ENCODE results near the gene PFN4.
"Not testable (repeated sequence)": the region's sequence is repeated elsewhere in the genome, so short reads cannot be mapped to it uniquely, and the experiment has no call there.

Gene PFN4

DNA sequence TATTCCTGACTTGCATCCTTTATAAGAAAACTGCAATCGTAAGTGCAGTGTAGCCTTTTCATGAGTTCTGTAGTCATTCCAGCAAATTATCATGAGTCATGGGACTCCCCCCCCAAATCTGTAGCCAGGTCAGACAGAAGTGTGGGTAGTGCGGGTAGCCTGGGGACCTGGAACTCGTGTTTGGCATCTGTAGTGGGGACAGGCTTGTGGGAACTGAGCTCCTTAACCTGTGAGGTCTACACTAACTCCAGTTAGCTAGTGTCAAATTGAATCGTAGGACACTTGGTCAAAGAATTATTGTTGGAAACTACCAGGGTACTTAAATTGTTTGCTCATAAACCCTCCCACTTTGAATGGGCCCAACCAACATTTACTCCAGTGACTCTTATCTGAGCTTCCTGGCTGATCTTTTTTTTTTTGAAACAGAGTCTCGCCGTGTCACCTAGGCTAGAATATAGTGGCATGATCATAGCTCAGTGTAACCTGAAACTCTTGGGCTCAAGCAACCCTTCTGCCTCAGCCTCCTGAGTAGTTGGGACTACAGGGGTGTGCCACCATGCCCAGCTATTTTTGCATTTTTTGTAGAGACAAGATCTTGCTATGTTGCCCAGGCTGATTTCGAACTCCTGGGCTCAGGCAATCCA lies 12.4 kb downstream of the PFN4 start:
- no peak for DNase-seq

DNA sequence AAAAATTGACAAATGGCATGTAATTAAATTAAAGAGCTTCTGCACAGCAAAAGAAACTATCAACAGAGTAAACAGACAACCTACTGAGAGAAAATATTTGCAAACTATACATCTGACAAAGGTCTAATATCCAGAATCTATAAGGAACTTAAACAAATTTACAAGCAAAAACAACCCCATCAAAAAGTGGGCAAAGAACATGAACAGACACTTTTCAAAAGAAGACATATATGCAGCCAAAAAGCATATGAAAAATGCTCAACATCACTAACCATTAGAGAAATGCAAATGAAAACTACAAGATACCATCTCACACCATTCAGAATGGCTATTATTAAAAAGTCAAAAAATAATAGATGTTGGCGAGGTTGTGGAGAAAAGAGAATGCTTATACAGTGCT lies 13.7 kb downstream of the PFN4 start:
- not testable (repeated sequence) for DNase-seq

DNA sequence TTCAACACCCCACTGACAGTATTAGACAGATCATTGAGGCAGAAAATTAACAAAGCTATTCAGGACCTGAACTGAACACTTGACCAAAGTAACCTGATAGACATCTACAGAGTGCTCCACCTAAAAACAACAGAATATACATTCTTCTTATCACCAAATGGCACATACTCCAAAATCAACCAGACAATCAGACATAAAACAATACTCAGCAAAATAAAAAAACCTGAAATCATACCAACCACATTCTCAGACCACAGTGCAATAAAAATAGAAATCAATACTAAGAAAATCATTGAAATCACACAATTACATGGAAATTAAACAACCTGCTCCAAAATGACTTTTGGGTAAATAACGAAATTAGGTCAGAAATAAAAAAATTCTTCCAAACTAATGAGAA lies 15.8 kb downstream of the PFN4 start:
- no peak for DNase-seq

DNA sequence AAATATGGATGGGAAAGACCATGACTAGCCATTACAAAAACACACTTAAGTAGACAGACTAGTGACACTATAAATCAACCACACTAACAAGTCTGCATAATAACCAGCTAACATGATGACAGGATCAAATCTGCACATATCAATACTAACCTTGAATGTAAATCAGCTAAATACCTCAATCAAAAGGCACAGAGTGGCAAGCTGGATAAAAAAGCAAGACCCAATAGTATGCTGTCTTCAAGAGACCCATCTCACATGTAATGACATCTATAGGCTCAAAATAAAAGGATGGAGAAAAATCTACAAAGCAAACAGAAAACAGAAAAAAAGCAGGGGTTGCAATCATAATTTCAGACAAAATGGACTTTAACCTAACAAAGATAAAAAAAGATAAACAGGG lies 16.3 kb downstream of the PFN4 start:
- no peak for DNase-seq

DNA sequence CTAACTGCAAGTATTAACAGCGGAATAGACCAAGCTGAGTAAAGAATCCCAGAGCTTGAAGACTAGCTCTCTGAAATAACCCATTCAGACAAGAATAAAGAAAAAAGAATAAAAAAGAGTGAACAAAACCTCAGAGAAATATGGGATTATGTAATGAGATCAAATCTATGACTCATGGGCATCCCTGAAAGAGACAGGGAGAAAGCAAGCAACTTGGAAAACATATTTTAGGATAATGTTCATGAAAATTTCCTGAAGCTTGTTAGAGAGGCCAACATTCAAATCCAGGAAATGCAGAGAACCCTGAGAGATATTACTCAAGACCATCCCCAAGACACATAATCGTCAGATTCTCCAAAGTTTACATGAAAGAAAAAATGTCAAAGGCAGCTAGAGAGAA lies 17.3 kb downstream of the PFN4 start:
- no peak for DNase-seq

DNA sequence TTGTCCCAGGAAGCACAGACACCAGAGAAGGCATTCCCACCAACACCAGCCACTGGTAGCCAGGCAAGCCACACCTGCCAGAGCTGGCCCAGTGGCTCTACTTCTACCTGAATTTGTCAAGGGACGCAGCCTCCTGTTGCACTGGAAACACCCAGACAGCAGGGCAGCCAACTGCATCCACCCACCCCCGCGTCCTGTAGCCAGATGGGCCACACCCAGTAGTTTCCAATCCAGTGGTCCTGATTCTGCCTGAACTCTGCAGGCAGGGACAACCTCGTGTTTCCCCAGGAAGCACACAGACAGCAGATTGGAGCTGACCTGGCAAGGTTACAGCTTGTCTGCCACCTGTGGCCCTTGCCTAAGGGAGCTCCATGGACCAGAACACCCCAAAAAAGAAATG lies 18.2 kb downstream of the PFN4 start:
- no peak for DNase-seq

GRCh38 chr2:24104110-24104650 lies 19.0 kb downstream of the PFN4 start:
- no peak for DNase-seq

DNA sequence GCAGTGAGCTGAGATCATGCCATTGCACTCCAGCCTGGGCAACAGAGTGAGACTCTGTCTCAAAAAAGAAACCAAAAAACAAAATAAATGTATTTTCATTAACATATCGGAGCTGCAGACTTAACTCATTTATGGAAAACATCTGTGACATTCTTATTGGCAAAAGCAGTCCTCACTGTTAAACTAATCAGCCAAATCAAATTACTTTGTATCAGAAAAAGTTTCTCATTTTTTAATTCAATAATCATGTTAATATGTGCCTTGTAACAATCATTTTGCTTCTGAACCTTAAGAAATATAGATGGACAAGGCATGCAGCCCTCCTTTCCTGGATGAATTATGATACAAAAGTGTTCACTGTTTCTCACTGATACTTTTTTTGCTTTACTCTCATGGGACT lies 20.5 kb downstream of the PFN4 start:
- no peak for DNase-seq

- no peak for DNase-seq
Observed at GRCh38 chr2:24101992-24102391, 21.1 kb downstream of the PFN4 start.

DNA sequence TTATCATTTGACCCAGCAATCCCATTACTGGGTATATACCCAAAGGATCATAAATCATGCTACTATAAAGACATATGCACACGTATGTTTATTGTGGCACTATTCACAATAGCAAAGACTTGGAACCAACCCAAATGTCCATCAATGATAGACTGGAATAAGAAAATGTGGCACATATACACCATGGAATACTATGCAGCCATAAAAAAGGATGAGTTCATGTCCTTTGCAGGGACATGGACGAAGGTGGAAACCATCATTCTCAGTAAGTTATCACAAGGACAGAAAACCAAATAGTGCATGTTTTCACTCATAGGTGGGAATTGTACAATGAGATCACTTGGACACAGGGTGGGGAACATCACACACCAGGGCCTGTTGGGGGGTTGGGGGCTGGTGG lies 22.4 kb downstream of the PFN4 start:
- not testable (repeated sequence) for DNase-seq

DNA sequence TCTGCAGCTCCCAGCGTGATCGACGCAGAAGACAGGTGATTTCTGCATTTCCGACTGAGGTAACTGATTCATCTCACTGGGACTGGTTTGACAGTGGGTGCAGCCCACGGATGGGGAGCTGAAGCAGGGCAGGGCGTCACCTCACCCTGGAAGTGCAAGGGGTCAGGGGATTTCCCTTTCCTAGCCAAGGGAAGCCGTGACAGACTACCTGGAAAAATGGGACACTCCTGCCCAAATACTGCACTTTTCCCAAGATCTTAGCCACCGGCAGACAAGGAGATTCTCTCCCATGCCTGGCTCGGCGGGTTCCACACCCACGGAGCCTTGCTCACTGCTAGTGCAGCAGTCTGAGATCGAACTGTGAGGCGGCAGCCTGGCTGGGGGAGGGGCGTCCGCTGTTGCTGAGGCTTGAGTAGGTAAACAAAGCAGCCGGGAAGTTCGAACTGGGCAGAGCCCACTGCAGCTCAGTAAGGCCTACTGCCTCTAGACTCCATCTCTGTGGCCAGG lies 27.9 kb downstream of the PFN4 start:
- DNase-seq: not testable (repeated sequence)

- DNase-seq: not testable (repeated sequence)
Observed at GRCh38 chr2:24093270-24093669, 29.9 kb downstream of the PFN4 start.

DNA sequence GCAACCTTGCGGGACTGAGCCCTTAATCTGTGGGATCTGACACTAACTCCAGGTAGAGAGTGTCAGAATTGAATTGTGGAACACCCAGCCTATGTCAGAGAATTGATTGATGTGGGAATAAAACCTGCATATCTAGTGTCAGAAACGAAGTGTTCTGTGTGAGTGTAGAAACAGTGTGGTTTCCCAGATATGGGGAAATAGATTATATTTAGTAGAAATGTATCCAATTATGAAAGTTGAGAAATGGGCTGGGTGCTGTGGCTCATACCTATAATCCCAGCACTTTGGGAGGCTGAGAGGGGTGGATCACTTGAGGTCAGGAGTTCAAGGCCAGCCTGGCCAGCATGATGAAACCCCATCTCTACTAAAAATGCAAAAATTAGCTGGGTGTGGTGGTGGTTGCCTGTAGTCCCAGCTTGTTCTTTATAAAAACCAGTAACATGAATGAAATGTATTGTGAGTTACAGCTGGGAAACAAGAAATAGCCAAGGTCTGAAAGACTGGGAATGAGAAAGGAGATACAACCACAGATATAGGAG lies 34.2 kb downstream of the PFN4 start:
- no peak for DNase-seq

DNA sequence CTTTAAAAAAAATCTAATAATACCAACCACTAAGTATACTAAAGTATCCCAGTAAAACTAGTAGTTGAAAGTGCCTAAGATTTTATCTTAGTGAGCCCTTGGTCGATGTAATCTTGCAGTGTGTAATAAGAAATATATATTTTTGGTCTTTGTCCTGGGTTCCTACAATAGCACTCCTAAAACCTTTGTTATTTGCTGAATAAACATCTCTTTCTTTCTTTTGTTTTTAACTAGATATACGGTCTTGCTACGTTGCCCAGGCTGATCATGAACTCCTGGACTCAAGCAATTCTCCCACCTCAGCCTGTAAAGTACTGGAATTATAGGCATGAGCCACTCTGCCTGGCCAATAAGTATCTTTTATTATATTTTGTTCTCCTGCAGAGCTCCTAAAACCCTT lies 36.1 kb downstream of the PFN4 start:
- DNase-seq: no peak

DNA sequence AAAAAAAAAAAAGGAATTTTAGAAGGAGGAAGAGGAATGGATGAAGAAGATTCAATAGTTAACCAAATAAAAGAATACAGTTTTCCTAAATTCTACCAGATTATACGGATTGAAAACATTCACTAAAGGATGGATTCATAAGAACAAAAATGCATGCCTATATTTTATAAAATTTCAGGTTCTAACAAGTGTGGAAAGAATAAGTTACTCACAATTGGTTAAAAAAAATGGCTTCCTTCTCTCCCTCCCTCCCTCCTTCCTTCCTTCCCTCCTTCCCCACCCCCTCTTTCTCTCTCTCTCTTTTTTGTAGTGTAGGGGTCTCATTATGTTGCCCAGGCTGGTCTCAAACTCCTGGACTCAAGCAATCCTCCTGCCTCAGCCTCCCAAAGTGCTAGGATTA lies 36.9 kb downstream of the PFN4 start:
- no peak for DNase-seq

DNA sequence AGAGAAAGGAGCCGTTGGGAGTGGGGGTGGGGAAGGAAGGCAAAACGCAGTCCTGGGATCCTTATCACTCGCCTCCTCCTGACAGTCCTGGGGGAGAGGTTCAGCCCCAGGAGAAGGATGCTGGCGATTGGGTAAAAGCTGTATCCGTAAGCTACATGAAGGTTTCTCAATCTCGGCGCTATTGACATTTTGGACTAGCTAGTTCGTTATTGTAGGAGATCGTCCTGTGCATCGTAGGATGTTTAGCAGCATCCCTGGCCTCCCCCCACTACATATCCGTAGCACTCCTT lies 38.0 kb downstream of the PFN4 start:
- no peak for DNase-seq

DNA sequence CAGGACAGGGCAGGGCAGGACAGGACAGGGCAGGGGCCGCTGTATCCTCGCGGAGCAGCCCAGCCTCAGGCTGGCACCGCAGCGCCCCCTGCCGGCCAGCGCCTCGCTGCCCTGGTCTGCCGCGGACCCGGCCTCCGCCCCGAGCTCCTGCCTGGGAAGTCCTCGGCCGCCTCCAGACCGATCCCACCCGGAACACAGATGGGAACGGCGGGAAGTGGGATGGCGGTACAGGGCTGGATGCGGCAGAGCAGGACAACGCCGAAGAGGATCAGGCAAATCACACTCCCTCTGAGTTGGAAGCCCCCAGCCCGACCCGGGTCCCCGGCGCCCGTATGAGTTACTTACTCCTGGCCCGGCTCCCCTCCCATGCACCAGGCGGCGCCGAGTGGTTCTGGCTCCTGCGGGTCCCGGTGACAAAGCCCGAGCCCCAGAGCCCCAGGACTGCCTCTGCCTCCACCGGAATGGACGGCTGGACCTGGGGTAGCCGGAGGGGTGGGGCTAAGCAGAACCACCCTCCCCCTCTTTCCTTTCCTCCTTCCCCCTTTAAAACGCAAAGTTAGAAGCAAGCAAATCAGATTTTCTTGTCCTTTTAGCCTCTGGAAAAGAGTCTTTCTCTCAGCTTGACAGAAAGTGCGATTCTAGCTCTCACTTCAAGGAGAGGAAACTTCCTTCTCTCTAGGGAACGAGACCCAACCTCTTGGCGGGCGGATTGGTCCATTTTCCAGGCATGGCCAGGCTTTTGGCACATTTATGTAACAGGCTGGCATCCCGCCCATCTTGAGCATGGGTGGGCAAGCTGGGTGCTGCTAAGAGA lies 38.5 kb downstream of the PFN4 start, which contains the start of gene TP53I3:
TSS of gene TP53I3 (minus strand) at position 449 of the 814 bp plus-strand sequence. CDS start 508 bp downstream, outside the sequence.
- peak; percentile 83 for DNase-seq

- peak; percentile 76 for DNase-seq
Observed at GRCh38 chr2:24083567-24084385, 39.4 kb downstream of the PFN4 start.

DNA sequence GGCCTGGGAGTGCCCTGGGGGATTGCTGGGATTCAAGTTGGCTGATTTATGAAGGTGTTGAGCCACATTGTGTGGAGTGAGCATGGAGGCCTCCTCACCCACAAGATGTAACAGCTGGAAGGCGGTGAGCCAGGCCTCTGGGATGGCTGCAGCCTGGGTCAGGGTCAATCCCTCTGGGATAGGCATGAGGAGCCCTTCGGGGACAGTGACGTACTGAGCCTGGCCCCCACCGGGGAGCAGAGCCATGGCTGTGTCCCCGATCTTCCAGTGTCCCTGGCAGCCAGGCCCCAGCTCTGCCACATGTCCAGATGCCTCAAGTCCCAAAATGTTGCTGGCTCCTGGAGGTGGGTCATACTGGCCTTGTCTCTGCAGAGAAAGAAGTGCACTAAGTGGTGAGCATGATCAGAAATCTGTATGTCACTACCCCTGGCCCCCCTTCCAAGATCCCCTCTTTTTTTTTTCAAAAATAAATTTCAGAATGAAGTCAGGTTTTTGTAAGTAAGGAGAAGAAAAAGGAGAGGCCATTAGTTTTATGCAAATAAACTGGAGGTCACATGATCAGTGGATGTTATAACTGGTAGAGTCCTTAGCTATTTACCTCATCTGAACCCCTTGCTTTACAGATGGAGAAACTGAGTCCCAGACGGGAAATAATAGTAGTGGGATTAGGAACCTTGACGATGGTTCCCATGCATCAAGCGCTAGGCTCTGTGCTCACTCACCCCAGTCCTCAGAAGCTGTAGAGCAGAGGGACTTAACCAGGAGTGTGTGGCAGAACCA lies 40.2 kb downstream of the PFN4 start:
- no peak for DNase-seq

DNA sequence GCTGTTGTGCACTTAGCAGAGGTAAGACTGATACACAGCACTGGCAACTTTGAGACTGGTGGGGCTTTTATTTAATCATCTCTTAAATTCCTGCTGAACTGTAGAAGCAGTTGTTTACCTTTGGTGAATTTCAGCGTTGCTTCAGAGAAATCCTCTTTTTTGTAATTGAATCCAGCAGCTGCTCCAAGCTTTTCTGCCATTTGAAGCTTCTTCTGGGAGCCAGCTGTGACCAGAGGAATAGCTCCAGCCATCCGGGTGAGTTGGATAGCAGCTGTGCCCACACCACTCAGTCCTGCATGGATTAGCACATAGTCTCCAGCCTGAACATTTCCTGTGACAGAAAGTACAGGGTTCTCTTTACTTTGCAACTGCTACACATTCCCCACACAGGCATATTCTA lies 42.4 kb downstream of the PFN4 start:
- DNase-seq: no peak

- DNase-seq: no peak
Observed at GRCh38 chr2:24077879-24078278, 45.3 kb downstream of the PFN4 start.

GRCh38 chr2:24077535-24077877 lies 45.6 kb downstream of the PFN4 start:
- DNase-seq: no peak
